Measurements from ENCODE around the gene ZNF784.
A peak's percentile ranks its signal among the peaks of the same experiment; 100 is the strongest.

The ZNF784 gene

GRCh38 chr19:55643003-55643886, 18.9 kb upstream of the ZNF784 start, which contains the start of gene ZNF581:
Gene ZNF581 (plus strand): TSS chr19:55643649. CDS start chr19:55644572, 923 bp downstream.
- peak within 1 kb of the TSS; percentile 77 for H3K4me3 ChIP-seq (ENCODE audit: control insufficient read depth, low read depth, low read length)
- TF ChIP-seq, protein P1, sequence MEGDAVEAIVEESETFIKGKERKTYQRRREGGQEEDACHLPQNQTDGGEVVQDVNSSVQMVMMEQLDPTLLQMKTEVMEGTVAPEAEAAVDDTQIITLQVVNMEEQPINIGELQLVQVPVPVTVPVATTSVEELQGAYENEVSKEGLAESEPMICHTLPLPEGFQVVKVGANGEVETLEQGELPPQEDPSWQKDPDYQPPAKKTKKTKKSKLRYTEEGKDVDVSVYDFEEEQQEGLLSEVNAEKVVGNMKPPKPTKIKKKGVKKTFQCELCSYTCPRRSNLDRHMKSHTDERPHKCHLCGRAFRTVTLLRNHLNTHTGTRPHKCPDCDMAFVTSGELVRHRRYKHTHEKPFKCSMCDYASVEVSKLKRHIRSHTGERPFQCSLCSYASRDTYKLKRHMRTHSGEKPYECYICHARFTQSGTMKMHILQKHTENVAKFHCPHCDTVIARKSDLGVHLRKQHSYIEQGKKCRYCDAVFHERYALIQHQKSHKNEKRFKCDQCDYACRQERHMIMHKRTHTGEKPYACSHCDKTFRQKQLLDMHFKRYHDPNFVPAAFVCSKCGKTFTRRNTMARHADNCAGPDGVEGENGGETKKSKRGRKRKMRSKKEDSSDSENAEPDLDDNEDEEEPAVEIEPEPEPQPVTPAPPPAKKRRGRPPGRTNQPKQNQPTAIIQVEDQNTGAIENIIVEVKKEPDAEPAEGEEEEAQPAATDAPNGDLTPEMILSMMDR (conservative IDR thresholded peaks at IDR 0.05; ENCODE audit: control insufficient read depth, insufficient read depth, low read depth, low read length): no peak
- DNase-seq (ENCODE audit: low read depth): peak; percentile 72

- TF ChIP-seq, protein P1 (conservative IDR thresholded peaks at IDR 0.05; ENCODE audit: control insufficient read depth, insufficient read depth, low read depth, low read length): no peak
- H3K4me3 ChIP-seq (ENCODE audit: control insufficient read depth, low read depth, low read length): peak overlapping the region; percentile 77
- no peak for DNase-seq (ENCODE audit: low read depth)
Measured at GRCh38 chr19:55642153-55643002, 18.0 kb upstream of the ZNF784 start.

GRCh38 chr19:55641426-55642152, 17.2 kb upstream of the ZNF784 start:
- no peak for DNase-seq (ENCODE audit: low read depth)
- peak overlapping the region; percentile 75 for H3K4me3 ChIP-seq (ENCODE audit: control insufficient read depth, low read depth, low read length)
- TF ChIP-seq, protein P1 (conservative IDR thresholded peaks at IDR 0.05; ENCODE audit: control insufficient read depth, insufficient read depth, low read depth, low read length): no peak

- DNase-seq (ENCODE audit: low read depth): peak; percentile 72
- H3K4me3 ChIP-seq (ENCODE audit: control insufficient read depth, low read depth, low read length): peak within 1 kb of the TSS; percentile 75
- TF ChIP-seq, protein P1 (conservative IDR thresholded peaks at IDR 0.05; ENCODE audit: control insufficient read depth, insufficient read depth, low read depth, low read length): no peak
Measured at GRCh38 chr19:55640577-55641425, 16.4 kb upstream of the ZNF784 start, which contains the start of gene ZNF580. Gene ZNF580 (plus strand): TSS chr19:55641002. CDS start chr19:55642509, 1,507 bp downstream.

- H3K4me3 ChIP-seq (ENCODE audit: control insufficient read depth, low read depth, low read length): peak overlapping the region; percentile 38
- TF ChIP-seq, protein P1 (conservative IDR thresholded peaks at IDR 0.05; ENCODE audit: control insufficient read depth, insufficient read depth, low read depth, low read length): peak; percentile 28
- peak; percentile 73 for DNase-seq (ENCODE audit: low read depth)
Measured at GRCh38 chr19:55640043-55640576, 15.7 kb upstream of the ZNF784 start.

All from fibroblast of mammary gland (primary cell).